ENCODE data around the gene ANKRD36. TPM values are rescaled to one million over a fixed set of nuclear protein-coding genes. Genes with fewer than 3 reads are reported as not detected.
"Not testable (repeated sequence)": the region's sequence is repeated elsewhere in the genome, so short reads cannot be mapped to it uniquely, and the experiment has no call there.

ANKRD36 gene
- total RNA-seq, 1 donor from 2014 or later, result 69.6 TPM

DNA sequence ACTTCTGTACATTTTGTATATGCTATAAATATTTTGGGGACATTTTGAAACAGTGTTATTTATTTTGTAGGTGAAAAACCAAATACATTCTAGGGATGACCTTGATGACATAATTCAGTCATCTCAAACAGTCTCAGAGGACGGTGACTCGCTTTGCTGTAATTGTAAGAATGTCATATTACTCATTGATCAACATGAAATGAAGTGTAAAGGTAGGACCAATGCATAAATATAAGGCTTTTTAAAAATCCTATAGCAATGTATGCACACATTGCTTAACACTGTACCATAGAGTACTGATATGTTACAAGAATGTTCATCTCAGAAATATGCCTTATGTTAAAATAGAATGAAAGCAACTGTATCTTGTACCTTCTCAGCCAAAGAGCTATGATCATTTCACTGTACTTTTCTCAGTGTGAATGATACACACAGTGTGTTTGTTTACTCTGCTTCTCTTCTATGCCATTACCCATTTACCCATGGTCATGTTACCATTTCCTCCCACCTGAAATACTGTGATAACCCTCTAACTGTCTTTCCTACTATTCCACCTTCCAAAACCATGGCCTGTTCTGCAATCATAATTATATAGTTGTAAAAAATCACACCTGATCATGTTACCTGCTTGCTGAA, 120.8 kb downstream of the ANKRD36 start:
- intact Hi-C loops (cut with DNase I); ATAC-seq: not testable (repeated sequence)

DNA sequence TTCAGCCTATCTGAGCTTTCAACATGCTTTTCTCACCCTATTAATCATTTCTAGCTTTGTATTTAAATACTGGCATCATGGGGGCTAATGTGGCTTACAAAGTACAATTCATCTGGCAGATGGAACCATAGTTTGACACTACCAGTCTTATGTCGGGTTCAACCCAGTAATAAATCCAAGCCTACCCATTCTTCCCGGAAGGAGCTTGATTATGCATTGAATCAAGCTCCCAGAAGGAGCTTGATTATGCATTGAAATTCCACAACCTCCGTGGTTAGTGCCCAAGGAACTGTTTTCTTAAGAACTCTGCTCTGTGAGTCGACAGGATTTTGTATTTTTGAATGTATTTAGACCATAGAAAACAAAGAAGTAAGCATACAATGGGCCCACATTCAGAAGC, 148.2 kb downstream of the ANKRD36 start:
- DNase-seq (ENCODE audit: low spot score); ATAC-seq; intact Hi-C loops (cut with DNase I): not testable (repeated sequence)

More for the DNA sequence above, 120.8 kb downstream of the ANKRD36 start:
- DNase-seq (ENCODE audit: low spot score), result not testable (repeated sequence)

DNA sequence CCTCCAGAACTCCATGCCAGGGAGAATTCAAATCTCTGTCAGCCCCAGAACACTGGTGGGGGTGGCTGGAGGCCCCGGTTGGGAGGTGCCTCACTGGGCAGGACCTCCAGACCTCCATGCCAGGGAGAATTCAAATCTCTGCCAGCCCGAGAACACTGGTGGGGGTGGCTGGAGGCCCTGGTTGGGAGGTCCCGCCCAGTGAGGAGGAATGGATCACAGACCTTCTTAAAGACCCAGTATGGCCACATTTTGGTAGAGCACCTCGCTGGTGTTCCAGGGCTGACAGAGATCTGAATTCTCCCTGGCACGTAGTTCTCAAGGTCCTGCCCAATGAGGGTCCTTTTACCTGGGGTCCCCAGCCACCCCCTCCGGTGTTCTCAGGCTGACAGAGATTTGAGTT, 153.5 kb downstream of the ANKRD36 start:
- ATAC-seq; DNase-seq (ENCODE audit: low spot score); intact Hi-C loops (cut with DNase I): not testable (repeated sequence)

- ATAC-seq (peak; percentile 52), DNase-seq (ENCODE audit: low spot score) (peak; percentile 59)
- intact Hi-C loops (cut with DNase I), result no loop called here
Measured at GRCh38 chr2:97267411-97268074, 154.6 kb downstream of the ANKRD36 start.

GRCh38 chr2:97268075-97268591, 155.2 kb downstream of the ANKRD36 start:
- ATAC-seq; intact Hi-C loops (cut with DNase I): not testable (repeated sequence)
- DNase-seq (ENCODE audit: low spot score), result peak; percentile 44

DNA sequence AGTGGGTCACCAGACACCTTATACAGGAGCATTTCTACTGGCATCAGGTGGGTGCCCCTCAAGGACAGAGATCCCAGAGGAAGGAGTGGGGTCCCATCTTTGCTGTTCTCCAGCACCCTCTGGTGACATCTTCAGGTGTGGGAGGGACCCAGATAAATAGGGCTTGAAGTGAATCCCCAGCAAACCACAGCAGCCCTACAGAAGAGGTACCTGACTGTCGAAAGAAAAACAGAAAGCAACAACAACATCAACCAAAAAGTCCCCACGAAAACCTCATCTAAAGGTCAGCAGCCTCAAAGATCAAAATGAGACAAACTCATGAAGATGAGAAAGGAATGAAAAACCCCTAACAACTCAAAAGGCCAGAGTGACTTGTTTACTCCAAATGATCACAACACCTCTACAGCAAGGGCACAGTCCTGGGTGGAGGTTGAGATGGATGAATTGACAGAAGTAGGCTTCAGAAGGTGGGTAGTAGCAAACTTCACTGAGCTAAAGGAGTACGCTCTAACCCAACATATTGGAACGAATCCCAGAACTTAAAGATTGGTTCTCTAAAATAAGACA, 163.4 kb downstream of the ANKRD36 start:
- DNase-seq (ENCODE audit: low spot score); intact Hi-C loops (cut with DNase I); ATAC-seq: not testable (repeated sequence)

- ATAC-seq, result peak; percentile 60
- intact Hi-C loops (cut with DNase I), result not testable (repeated sequence)
Measured at GRCh38 chr2:97285187-97285586, 172.2 kb downstream of the ANKRD36 start.

DNA sequence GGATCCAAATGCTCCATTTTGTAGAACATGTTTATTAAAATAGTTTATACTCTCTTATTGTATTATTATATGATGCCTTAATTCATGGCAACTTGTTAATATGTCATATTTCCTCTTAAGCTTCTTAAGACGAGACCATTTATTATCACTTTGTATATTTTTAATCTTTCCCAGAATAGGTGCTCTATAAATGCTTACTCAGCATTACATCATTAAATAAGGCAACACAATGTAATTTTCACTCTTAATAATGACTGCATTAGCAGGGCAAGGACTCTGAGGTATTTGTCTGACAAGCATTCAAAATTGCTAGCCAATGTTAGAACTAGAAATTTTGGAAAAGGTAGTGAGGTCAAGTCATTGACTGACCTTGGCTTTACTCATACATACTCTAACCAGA, 180.7 kb downstream of the ANKRD36 start:
- DNase-seq (ENCODE audit: low spot score); intact Hi-C loops (cut with DNase I); ATAC-seq: not testable (repeated sequence)

More at GRCh38 chr2:97285187-97285586, 172.2 kb downstream of the ANKRD36 start:
- not testable (repeated sequence) for DNase-seq (ENCODE audit: low spot score)

Other genes with a start within 250 kb of the ANKRD36 start
- 136 TPM for gene SEMA4C, start 243.1 kb upstream of the ANKRD36 start, total RNA-seq
- gene FAM178B, start 126.6 kb upstream of the ANKRD36 start, total RNA-seq, result 23.1 TPM
- 32.8 TPM for gene FAHD2B, start 18.3 kb upstream of the ANKRD36 start, total RNA-seq